BLaER1 (cell line): Measurements from ENCODE around the gene CNIH3.

Experiments used
- H3K27ac ChIP-seq: shearing (Covaris generic); formaldehyde crosslinking; 2 replicates; pipeline ENCODE4 v1.8.1; 2022
- H3K27me3 ChIP-seq: shearing (Covaris generic); formaldehyde crosslinking; 2 replicates; pipeline ENCODE4 v1.8.1; 2022
- H3K36me3 ChIP-seq: shearing (Covaris generic); formaldehyde crosslinking; 2 replicates; pipeline ENCODE4 v1.8.1; 2022
- H3K4me1 ChIP-seq: shearing (Covaris generic); formaldehyde crosslinking; 2 replicates; pipeline ENCODE4 v1.8.1; 2022
- H3K4me2 ChIP-seq: shearing (Covaris generic); formaldehyde crosslinking; 2 replicates; pipeline ENCODE4 v1.8.1; 2022
- H3K4me3 ChIP-seq: shearing (Covaris generic); formaldehyde crosslinking; 2 replicates; pipeline ENCODE4 v1.8.1; 2022
- H3K9ac ChIP-seq: shearing (Covaris generic); formaldehyde crosslinking; 2 replicates; pipeline ENCODE4 v1.8.1; 2022
- H3K9me3 ChIP-seq: shearing (Covaris generic); formaldehyde crosslinking; 2 replicates; pipeline ENCODE4 v1.8.1; 2022
- H4K20me1 ChIP-seq: shearing (Covaris generic); formaldehyde crosslinking; 2 replicates; pipeline ENCODE4 v1.8.1; 2022
- Cebpa-rat ChIP-seq: shearing (Covaris generic); IDR thresholded peaks from 2 replicates; pipeline ENCODE4 v1.8.1; 2022

The CNIH3 gene

DNA sequence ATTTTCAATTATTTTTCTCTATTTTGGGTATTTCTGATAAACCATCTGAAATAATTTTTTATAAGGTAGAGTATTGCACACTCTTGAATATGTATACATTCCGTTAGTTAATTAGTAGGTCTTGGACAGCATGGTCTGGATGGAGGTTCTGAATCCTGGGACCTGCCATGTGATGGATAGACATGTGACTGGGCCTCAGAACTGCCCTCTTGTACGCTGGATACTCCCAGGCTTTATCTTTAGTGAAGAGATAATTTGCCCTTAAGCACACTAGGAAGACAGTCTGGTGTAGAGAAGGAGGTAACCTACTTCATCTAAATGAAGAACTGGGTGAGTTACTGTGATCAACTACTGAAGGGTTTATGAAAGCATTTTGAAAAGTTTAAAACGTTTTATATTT lies 48.9 kb downstream of the CNIH3 start:
- H3K9me3 ChIP-seq: no peaks in the 10 kb centered on the region
- no peaks in the 10 kb centered on the region for H3K36me3 ChIP-seq
- no peaks in the 10 kb centered on the region for H3K27me3 ChIP-seq
- no peak for TF ChIP-seq Cebpa-rat
- no peak overlapping the region for H3K4me3 ChIP-seq
- no peak overlapping the region for H3K4me2 ChIP-seq
- no peak overlapping the region for H3K27ac ChIP-seq
- no peaks in the 10 kb centered on the region for H4K20me1 ChIP-seq
- H3K9ac ChIP-seq: no peak overlapping the region
- H3K4me1 ChIP-seq: no peaks in the 10 kb centered on the region

DNA sequence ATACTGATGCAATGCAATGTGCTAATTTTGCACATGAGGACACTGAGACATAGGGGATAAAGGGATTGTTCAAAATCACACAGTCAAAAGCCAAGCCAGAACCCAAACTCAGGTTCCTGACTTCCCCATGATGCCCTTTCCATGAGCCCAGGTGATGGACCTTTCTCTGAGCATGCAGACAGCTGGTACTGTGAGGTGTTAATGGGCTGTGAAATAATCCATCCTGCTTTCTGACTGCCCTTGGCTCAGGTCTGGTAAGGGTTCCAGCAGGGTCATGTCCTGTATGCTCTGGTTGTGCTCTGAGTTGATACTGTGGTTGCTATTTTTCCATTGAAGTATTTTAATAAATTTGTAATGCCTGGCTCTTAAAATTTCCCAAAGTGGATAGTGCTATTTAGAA lies 50.0 kb downstream of the CNIH3 start:
- Histone ChIP-seq H3K27ac (no peak overlapping the region), H3K36me3 (no peaks in the 10 kb centered on the region), H3K9me3 (no peaks in the 10 kb centered on the region), H3K4me3 (no peak overlapping the region), H4K20me1 (no peaks in the 10 kb centered on the region), H3K4me2 (no peak overlapping the region), H3K9ac (no peak overlapping the region), H3K27me3 (no peaks in the 10 kb centered on the region), H3K4me1 (no peaks in the 10 kb centered on the region)
- TF ChIP-seq Cebpa-rat: no peak

DNA sequence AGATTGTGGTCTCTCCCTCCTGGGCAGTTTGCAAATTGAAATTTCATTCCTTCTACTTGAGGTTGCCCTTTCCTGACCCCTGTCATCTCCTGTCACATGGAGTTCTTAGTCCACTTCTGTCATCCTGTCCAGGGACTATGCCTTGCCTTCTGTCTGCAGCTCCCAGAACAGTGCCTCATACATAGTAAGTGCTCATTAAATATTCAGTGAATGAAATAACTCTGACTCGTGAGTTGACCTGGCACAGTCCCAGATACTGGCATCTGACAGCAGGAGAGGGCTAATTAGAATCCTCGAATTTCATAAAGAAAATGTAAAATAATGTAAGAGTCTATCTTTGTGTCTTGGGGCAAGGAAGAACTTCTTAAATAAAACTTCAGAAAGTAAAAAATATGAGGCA lies 50.8 kb downstream of the CNIH3 start:
- TF ChIP-seq Cebpa-rat: no peak
- Histone ChIP-seq H3K36me3 (no peaks in the 10 kb centered on the region), H3K27me3 (no peaks in the 10 kb centered on the region), H3K4me3 (no peak overlapping the region), H3K4me1 (no peaks in the 10 kb centered on the region), H3K9ac (no peak overlapping the region), H3K27ac (no peak overlapping the region), H3K4me2 (no peak overlapping the region), H4K20me1 (no peaks in the 10 kb centered on the region), H3K9me3 (no peaks in the 10 kb centered on the region)

DNA sequence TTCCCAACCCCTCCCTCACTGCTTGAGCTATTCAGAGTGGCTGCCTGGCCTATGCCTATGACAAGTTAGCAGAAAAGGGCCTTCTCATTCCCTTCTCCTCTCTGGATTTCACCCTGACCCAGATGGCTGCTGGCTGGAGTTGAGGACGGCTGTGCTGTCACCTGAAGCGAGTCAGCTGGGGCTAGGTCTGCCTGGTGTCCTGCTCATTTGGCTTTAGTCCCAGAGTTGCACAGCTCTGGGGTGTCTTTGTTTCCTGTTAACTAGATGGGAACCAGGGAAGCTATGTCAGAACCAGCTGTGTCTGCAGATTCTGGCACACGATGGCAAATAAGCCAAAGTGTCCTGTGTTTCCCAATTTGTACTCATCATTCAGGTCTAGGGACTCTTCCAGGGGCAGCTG lies 52.9 kb downstream of the CNIH3 start:
- no peak overlapping the region for H3K4me2 ChIP-seq
- H3K36me3 ChIP-seq: no peaks in the 10 kb centered on the region
- H3K9ac ChIP-seq: no peak overlapping the region
- H3K27me3 ChIP-seq: no peaks in the 10 kb centered on the region
- no peaks in the 10 kb centered on the region for H4K20me1 ChIP-seq
- TF ChIP-seq Cebpa-rat: no peak
- no peaks in the 10 kb centered on the region for H3K9me3 ChIP-seq
- no peak overlapping the region for H3K27ac ChIP-seq
- H3K4me1 ChIP-seq: no peaks in the 10 kb centered on the region
- H3K4me3 ChIP-seq: no peak overlapping the region

DNA sequence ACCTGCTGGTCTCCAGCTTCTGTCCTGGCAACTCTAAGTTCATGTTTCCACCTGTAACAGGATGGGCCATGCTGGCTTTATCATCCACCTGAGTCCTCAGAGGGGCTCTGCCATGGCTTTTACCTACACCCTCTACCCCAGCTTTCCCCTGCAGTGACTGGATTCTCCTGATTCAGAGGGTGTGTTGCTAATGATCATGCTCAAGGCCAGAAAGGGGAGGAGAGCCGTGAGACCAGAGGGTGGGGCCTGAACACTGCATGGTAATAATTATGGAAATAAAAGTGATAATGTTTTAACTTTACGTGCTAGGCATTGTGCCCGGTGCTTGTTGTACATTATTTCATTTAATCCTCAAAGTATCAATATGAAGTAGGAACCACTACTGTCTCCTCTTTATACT lies 53.3 kb downstream of the CNIH3 start:
- H3K27ac ChIP-seq: no peak overlapping the region
- no peaks in the 10 kb centered on the region for H3K27me3 ChIP-seq
- no peaks in the 10 kb centered on the region for H3K9me3 ChIP-seq
- no peak for TF ChIP-seq Cebpa-rat
- H3K9ac ChIP-seq: no peak overlapping the region
- no peak overlapping the region for H3K4me2 ChIP-seq
- no peak overlapping the region for H3K4me3 ChIP-seq
- H3K4me1 ChIP-seq: no peaks in the 10 kb centered on the region
- H3K36me3 ChIP-seq: no peaks in the 10 kb centered on the region
- no peaks in the 10 kb centered on the region for H4K20me1 ChIP-seq

DNA sequence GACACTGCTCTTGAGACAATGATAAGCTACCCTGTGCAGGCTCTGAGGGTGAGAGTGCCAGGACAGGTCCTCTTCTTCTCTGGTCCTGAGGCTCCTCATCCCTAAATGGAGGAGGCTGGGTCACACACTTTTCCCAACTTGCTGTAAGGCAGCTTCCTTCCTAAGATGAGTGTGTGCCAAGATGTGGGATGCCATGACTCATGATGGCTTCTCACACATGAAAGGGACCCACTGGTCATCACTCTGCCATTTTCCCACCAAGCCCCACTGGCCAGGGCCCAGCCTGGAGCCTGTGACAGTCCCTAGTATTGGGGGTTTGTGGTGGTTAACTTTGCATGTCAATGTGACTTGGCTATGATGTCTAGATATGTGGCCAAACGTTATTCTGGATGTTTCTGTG lies 54.4 kb downstream of the CNIH3 start:
- Histone ChIP-seq H3K9ac (no peak overlapping the region), H3K9me3 (no peaks in the 10 kb centered on the region), H3K4me2 (no peak overlapping the region), H3K27ac (no peak overlapping the region), H3K27me3 (no peaks in the 10 kb centered on the region), H3K36me3 (no peaks in the 10 kb centered on the region), H3K4me1 (no peaks in the 10 kb centered on the region), H3K4me3 (no peak overlapping the region), H4K20me1 (no peaks in the 10 kb centered on the region)
- no peak for TF ChIP-seq Cebpa-rat

DNA sequence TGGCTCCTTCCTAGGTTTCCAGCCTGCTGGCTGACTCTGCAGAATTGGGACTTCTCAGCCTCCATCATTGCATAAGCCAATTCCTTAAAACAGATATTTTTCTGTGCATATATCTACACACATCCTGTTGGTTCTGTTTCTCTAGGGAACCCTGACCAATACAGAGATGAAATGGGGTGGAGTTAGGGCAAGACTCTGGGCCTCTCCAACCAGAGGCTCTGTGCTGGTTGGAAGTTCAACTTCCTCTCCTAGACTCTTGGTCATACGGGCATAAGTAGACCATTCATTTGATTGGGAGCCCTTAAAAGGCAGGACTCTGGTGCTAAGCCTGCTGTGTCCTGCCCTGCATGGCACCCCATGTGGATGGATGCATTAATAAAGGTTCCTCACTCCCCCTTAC lies 55.0 kb downstream of the CNIH3 start:
- Histone ChIP-seq H3K27me3 (no peaks in the 10 kb centered on the region), H3K36me3 (no peaks in the 10 kb centered on the region), H3K9ac (no peak overlapping the region), H3K4me1 (no peaks in the 10 kb centered on the region), H3K9me3 (no peaks in the 10 kb centered on the region), H3K27ac (no peak overlapping the region), H4K20me1 (no peaks in the 10 kb centered on the region), H3K4me3 (no peak overlapping the region), H3K4me2 (no peak overlapping the region)
- no peak for TF ChIP-seq Cebpa-rat

DNA sequence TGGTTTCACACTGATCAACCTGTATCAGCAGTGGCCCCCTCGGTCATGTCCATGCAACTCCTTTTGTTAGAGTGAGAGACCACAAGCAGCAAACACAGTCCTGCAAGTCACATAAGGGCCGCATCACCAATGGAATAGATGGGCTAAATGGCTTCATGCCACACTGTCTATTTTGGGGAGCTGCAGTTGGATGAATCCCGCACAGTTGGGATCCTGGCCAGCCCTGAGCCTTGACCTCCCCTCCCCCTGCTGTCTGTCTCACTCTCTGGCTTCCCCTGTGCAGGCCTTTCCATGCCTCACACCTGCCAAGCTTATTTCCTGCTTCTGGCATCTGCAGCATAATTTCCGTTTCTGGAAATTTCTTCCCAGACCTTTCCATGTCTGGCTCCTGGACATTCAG lies 57.0 kb downstream of the CNIH3 start:
- Histone ChIP-seq H4K20me1 (no peaks in the 10 kb centered on the region), H3K9me3 (no peaks in the 10 kb centered on the region), H3K4me3 (no peak overlapping the region), H3K4me1 (no peaks in the 10 kb centered on the region), H3K9ac (no peak overlapping the region), H3K27ac (no peak overlapping the region), H3K27me3 (no peaks in the 10 kb centered on the region), H3K4me2 (no peak overlapping the region), H3K36me3 (no peaks in the 10 kb centered on the region)
- TF ChIP-seq Cebpa-rat: no peak

DNA sequence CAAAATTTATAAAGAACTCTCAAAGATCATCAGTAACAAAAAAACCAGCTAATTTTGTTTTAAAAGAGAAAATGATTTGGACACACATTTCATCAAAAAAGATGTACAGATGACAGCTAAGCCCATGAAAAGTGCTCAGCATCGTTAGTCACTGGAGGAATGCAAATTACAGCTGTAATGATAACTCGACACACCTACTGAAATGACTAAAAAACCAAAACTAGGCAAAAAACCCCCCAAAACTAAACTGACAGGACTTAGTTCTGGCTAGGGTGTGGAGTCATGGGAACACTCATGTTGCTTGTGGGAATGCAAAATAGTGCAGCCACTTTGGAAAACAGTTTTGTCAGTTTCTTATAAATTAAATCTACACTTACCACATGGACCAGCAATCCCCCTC lies 59.5 kb downstream of the CNIH3 start:
- no peak for TF ChIP-seq Cebpa-rat
- no peak overlapping the region for H3K9ac ChIP-seq
- H3K4me1 ChIP-seq: peaks cover 9% of the 10 kb centered on the region
- no peaks in the 10 kb centered on the region for H3K27me3 ChIP-seq
- H3K27ac ChIP-seq: no peak overlapping the region
- H3K4me2 ChIP-seq: no peak overlapping the region
- H3K9me3 ChIP-seq: no peaks in the 10 kb centered on the region
- no peak overlapping the region for H3K4me3 ChIP-seq
- H3K36me3 ChIP-seq: no peaks in the 10 kb centered on the region
- H4K20me1 ChIP-seq: no peaks in the 10 kb centered on the region

DNA sequence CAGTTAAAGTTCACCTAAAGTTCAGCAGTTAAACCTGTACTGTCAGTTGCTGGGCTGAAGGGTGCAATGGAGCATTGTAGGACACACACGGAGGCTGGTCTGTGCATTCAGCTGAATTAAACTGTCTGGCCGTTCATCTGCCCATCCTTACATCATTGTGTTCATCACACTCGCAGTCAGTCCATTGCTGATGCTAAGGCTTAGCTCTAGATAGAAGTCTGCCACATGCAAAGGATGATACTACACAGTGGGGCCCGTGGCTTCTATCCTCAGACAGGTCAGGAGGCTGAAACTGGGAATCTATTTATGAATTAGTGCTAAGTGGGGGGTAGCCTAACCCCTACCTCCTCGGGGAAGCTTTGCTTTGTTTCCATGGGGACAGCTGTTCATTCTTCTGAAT lies 60.4 kb downstream of the CNIH3 start:
- Histone ChIP-seq H3K27ac (no peak overlapping the region), H3K9me3 (no peaks in the 10 kb centered on the region), H3K36me3 (no peaks in the 10 kb centered on the region), H3K4me2 (no peak overlapping the region), H4K20me1 (no peaks in the 10 kb centered on the region), H3K4me1 (peaks cover 9% of the 10 kb centered on the region), H3K9ac (no peak overlapping the region), H3K27me3 (no peaks in the 10 kb centered on the region), H3K4me3 (no peak overlapping the region)
- no peak for TF ChIP-seq Cebpa-rat

DNA sequence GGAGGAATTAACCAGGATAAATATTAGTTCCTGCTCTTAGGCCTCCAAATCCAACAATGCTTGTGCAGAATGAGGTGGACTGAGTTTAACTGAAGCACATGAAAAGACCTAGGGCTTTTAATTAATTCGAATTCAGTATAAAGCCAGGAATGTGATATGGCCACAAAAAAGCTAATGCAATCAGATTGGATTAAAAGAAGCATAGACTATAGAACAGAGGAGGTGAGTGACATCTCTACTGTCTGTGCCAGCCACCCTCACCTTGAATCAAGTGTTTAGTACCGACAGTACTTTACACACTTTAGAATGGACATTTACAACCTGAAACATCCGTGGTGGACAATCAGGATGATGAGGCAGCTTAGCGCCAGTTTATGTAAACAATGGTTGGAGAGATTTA lies 62.1 kb downstream of the CNIH3 start:
- no peaks in the 10 kb centered on the region for H4K20me1 ChIP-seq
- no peak for TF ChIP-seq Cebpa-rat
- H3K27me3 ChIP-seq: no peaks in the 10 kb centered on the region
- H3K4me3 ChIP-seq: no peak overlapping the region
- H3K36me3 ChIP-seq: no peaks in the 10 kb centered on the region
- H3K27ac ChIP-seq: no peak overlapping the region
- no peak overlapping the region for H3K9ac ChIP-seq
- H3K9me3 ChIP-seq: no peaks in the 10 kb centered on the region
- peaks cover 9% of the 10 kb centered on the region for H3K4me1 ChIP-seq
- no peak overlapping the region for H3K4me2 ChIP-seq
